PC-9 (cell line): ENCODE data around the gene MC3R.
A peak's percentile ranks its signal among the peaks of the same experiment; 100 is the strongest.

Source experiments
- CTCF ChIP-seq: fragments of 200-600 bp; sonication (generic); conservative IDR thresholded peaks from 2 replicates; pipeline ENCODE4 v1.6.1; 2017; ENCODE audit warnings: mixed run types, antibody characterized with exemption, mild to moderate bottlenecking, moderate library complexity
- EZH2 ChIP-seq: fragments of 200-600 bp; sonication (generic); IDR thresholded peaks from 2 replicates; pipeline ENCODE4 v1.8.0; 2017; ENCODE audit warnings: antibody characterized with exemption, low read depth

GRCh38 chr20:56247954-56248782 is at the start of gene MC3R:
- peak; percentile 84 for TF ChIP-seq CTCF
- TF ChIP-seq EZH2 = no peak
